GM12892 (cell line): Measurements from ENCODE around the gene RSF1.

Source experiments
- POLR2A ChIP-seq: IDR thresholded peaks from 2 replicates; pipeline ENCODE4 v1.6.1; 2011; ENCODE audit warnings: low read depth, low read length, control low read depth
- POLR2AphosphoS5 ChIP-seq: IDR thresholded peaks from 2 replicates; pipeline ENCODE4 v1.6.1; 2011; ENCODE audit warnings: low read depth, low read length, control low read depth

GRCh38 chr11:77736473-77736872 is 84.0 kb downstream of the RSF1 start:
- TF ChIP-seq POLR2AphosphoS5 (no peak), POLR2A (no peak)
